Esophagus muscularis mucosa (tissue), 3 donors: ENCODE measurements around the gene TCERG1L.

Source experiments
- CTCF ChIP-seq, 3 experiments: fragments of 200-600 bp in 2 of 3; fragments of 450-650 bp in 1 of 3; sonication (generic) in 2 of 3; IDR thresholded peaks; one replicate each; pipeline ENCODE4 v1.5.1; 2017 to 2019; ENCODE audit warnings: antibody characterized with exemption in 3 of 3, mild to moderate bottlenecking in 2 of 3, moderate library complexity in 1 of 3
- POLR2AphosphoS5 ChIP-seq, 2 donors: sonication (generic); formaldehyde crosslinking; IDR thresholded peaks; one replicate each; pipeline ENCODE4 v1.6.1; 2017; ENCODE audit warnings: antibody characterized with exemption in 2 of 2

- TF ChIP-seq CTCF (IDR thresholded peaks at IDR 0.05) (no peak), POLR2AphosphoS5 (IDR thresholded peaks at IDR 0.05) (no peak)
Observed at GRCh38 chr10:131264110-131264788, 47.3 kb downstream of the TCERG1L start.
